DOHH2 (cell line): ENCODE data around the gene ETS2.

Experiments used
- H3F3A ChIP-seq: fragments of 200-600 bp; sonication (generic), shearing (Covaris generic); 2 replicates; pipeline ENCODE4 v1.6.0; 2016; ENCODE audit warnings: antibody characterized with exemption, mild to moderate bottlenecking; ENCODE audit not compliant: control insufficient read depth, insufficient read depth
- H3K27ac ChIP-seq: fragments of 200-600 bp; sonication (generic); 2 replicates; pipeline ENCODE4 v1.5.1; 2014; ENCODE audit warnings: low read depth, mild to moderate bottlenecking, low read length, moderate library complexity
- H3K27me3 ChIP-seq: fragments of 200-600 bp; sonication (generic); 2 replicates; pipeline ENCODE4 v1.6.1; 2014; ENCODE audit warnings: mild to moderate bottlenecking, low read length, mixed read lengths; ENCODE audit not compliant: control insufficient read depth
- H3K36me3 ChIP-seq: fragments of 200-600 bp; sonication (generic); 2 replicates; pipeline ENCODE4 v1.6.1; 2014; ENCODE audit warnings: mild to moderate bottlenecking, low read length, moderate library complexity, mixed read lengths; ENCODE audit not compliant: control insufficient read depth
- H3K4me1 ChIP-seq: fragments of 200-600 bp; sonication (generic); 2 replicates; pipeline ENCODE4 v1.6.1; 2014; ENCODE audit warnings: mild to moderate bottlenecking, low read length, mixed read lengths; ENCODE audit not compliant: control insufficient read depth
- H3K4me2 ChIP-seq: fragments of 200-600 bp; sonication (generic); 2 replicates; pipeline ENCODE4 v1.6.0; 2014; ENCODE audit warnings: mild to moderate bottlenecking, low read length, moderate library complexity
- H3K4me3 ChIP-seq: fragments of 200-600 bp; sonication (generic); 2 replicates; pipeline ENCODE4 v1.5.1; 2014; ENCODE audit warnings: mild to moderate bottlenecking, low read length, mixed read lengths
- H3K79me2 ChIP-seq: fragments of 200-600 bp; sonication (generic); 2 replicates; pipeline ENCODE4 v1.6.1; 2014; ENCODE audit warnings: mild to moderate bottlenecking, low read length, mixed read lengths; ENCODE audit not compliant: control insufficient read depth
- H3K9me2 ChIP-seq: fragments of 200-600 bp; sonication (generic); replicated peaks from 2 replicates; pipeline ENCODE4 v1.6.1; 2014; ENCODE audit warnings: mild to moderate bottlenecking, low read length, mixed read lengths; ENCODE audit not compliant: control insufficient read depth
- H3K9me3 ChIP-seq: fragments of 200-600 bp; sonication (generic); 2 replicates; pipeline ENCODE4 v1.6.1; 2014; ENCODE audit warnings: antibody characterized with exemption, low read length, mixed read lengths; ENCODE audit not compliant: control insufficient read depth, insufficient read depth
- H4K20me1 ChIP-seq: fragments of 200-600 bp; sonication (generic); 2 replicates; pipeline ENCODE4 v1.6.0; 2014; ENCODE audit warnings: low read depth, mild to moderate bottlenecking, antibody characterized with exemption, low read length, moderate library complexity; ENCODE audit not compliant: control insufficient read depth, insufficient read depth
- CTCF ChIP-seq: fragments of 200-600 bp; sonication (generic); IDR thresholded peaks from one replicate; pipeline ENCODE4 v1.5.1; 2014; ENCODE audit warnings: antibody characterized with exemption, mild to moderate bottlenecking, low read depth, low read length; ENCODE audit not compliant: poor library complexity, severe bottlenecking
- EZH2phosphoT487 ChIP-seq: fragments of 200-600 bp; sonication (generic); IDR thresholded peaks from 2 replicates; pipeline ENCODE4 v1.6.1; 2017; ENCODE audit warnings: borderline replicate concordance, mild to moderate bottlenecking, antibody characterized with exemption, low read length, moderate library complexity, mixed read lengths

The ETS2 gene

GRCh38 chr21:38858026-38858811 is 52.5 kb downstream of the ETS2 start:
- Histone ChIP-seq H3K36me3 (peaks cover 4% of the 10 kb centered on the region; the same call in 1 of the 2 replicates), H3K27ac (no peak overlapping the region), H3K9me3 (no peaks in the 10 kb centered on the region), H3K4me2 (no peak overlapping the region), H3F3A (peaks cover 7% of the 10 kb centered on the region; the same call in 1 of the 2 replicates), H3K4me3 (no peak overlapping the region), H4K20me1 (no peaks in the 10 kb centered on the region), H3K27me3 (no peaks in the 10 kb centered on the region), H3K4me1 (peaks cover 81% of the 10 kb centered on the region), H3K9me2 (no peaks in the 10 kb centered on the region), H3K79me2 (no peaks in the 10 kb centered on the region)
- no peak for TF ChIP-seq CTCF
- no peak for TF ChIP-seq EZH2phosphoT487

GRCh38 chr21:38858812-38859205 is 53.1 kb downstream of the ETS2 start:
- TF ChIP-seq CTCF (no peak), EZH2phosphoT487 (no peak)
- Histone ChIP-seq H3F3A (peaks cover 7% of the 10 kb centered on the region; the same call in 1 of the 2 replicates), H3K36me3 (peaks cover 4% of the 10 kb centered on the region; the same call in 1 of the 2 replicates), H3K27me3 (no peaks in the 10 kb centered on the region), H3K4me3 (no peak overlapping the region), H3K4me1 (peaks cover 81% of the 10 kb centered on the region), H3K9me2 (no peaks in the 10 kb centered on the region), H3K9me3 (no peaks in the 10 kb centered on the region), H3K4me2 (no peak overlapping the region), H3K27ac (no peak overlapping the region), H4K20me1 (no peaks in the 10 kb centered on the region), H3K79me2 (no peaks in the 10 kb centered on the region)

- Histone ChIP-seq H3K27me3 (no peaks in the 10 kb centered on the region), H3K79me2 (no peaks in the 10 kb centered on the region), H3K4me1 (peaks cover 79% of the 10 kb centered on the region), H3K9me3 (no peaks in the 10 kb centered on the region), H3K27ac (no peak overlapping the region), H4K20me1 (no peaks in the 10 kb centered on the region), H3K9me2 (no peaks in the 10 kb centered on the region), H3K36me3 (peaks cover 4% of the 10 kb centered on the region; the same call in 1 of the 2 replicates), H3F3A (peaks cover 7% of the 10 kb centered on the region; the same call in 1 of the 2 replicates), H3K4me2 (no peak overlapping the region), H3K4me3 (no peak overlapping the region)
- TF ChIP-seq EZH2phosphoT487 (no peak), CTCF (no peak)
These were observed 54.1 kb downstream of the ETS2 start for GRCh38 chr21:38859852-38860251.
